ENCODE results near the gene AHCYL1. TPM values are rescaled to one million over a fixed set of nuclear protein-coding genes. Genes with fewer than 3 reads are reported as not detected.

The AHCYL1 gene
- total RNA-seq, 1 experiment from 2014 or later: 89.6 TPM

- no TSS peak for BruUV-seq (replicated peaks)
- no peak overlapping the region for H3K27ac ChIP-seq (ENCODE audit: low read depth, low read length, poor library complexity, severe bottlenecking)
- H3K36me3 ChIP-seq (ENCODE audit: insufficient read depth, low read length, poor library complexity, severe bottlenecking): no peaks in the 10 kb centered on the region
- DNase-seq (ENCODE audit: low spot score): no peak
- no peaks in the 10 kb centered on the region for H3K27me3 ChIP-seq (replicated peaks; ENCODE audit: insufficient read depth, low read depth, low read length, poor library complexity)
- peaks cover 21% of the 10 kb centered on the region for H3K4me1 ChIP-seq (ENCODE audit: insufficient read depth, low read length, poor library complexity, severe bottlenecking)
- no peaks in the 10 kb centered on the region for H3K9me3 ChIP-seq (ENCODE audit: low read depth, low read length, poor library complexity, severe bottlenecking)
- no peak for TF ChIP-seq EZH2 (IDR thresholded peaks at IDR 0.05; ENCODE audit: borderline replicate concordance, low read depth, low read length, poor library complexity, severe bottlenecking)
- TF ChIP-seq, protein P1, sequence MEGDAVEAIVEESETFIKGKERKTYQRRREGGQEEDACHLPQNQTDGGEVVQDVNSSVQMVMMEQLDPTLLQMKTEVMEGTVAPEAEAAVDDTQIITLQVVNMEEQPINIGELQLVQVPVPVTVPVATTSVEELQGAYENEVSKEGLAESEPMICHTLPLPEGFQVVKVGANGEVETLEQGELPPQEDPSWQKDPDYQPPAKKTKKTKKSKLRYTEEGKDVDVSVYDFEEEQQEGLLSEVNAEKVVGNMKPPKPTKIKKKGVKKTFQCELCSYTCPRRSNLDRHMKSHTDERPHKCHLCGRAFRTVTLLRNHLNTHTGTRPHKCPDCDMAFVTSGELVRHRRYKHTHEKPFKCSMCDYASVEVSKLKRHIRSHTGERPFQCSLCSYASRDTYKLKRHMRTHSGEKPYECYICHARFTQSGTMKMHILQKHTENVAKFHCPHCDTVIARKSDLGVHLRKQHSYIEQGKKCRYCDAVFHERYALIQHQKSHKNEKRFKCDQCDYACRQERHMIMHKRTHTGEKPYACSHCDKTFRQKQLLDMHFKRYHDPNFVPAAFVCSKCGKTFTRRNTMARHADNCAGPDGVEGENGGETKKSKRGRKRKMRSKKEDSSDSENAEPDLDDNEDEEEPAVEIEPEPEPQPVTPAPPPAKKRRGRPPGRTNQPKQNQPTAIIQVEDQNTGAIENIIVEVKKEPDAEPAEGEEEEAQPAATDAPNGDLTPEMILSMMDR (conservative IDR thresholded peaks at IDR 0.05; ENCODE audit: low read depth, low read length): no peak
- CTCF ChIA-PET: no interaction called here
- intact Hi-C loops (cut with micrococcal nuclease; ENCODE audit: unreplicated experiment): no loop called here
- H3K4me3 ChIP-seq (ENCODE audit: low read depth, low read length, poor library complexity, severe bottlenecking): no peak overlapping the region
- POLR2A ChIA-PET (ENCODE audit: low non-redundant PET): no interaction called here
Observed at GRCh38 chr1:109993885-109994284, 9.3 kb downstream of the AHCYL1 start.

GRCh38 chr1:109994654-109995053, 10.1 kb downstream of the AHCYL1 start:
- Histone ChIP-seq H3K27ac (ENCODE audit: low read depth, low read length, poor library complexity, severe bottlenecking) (no peak overlapping the region), H3K4me3 (ENCODE audit: low read depth, low read length, poor library complexity, severe bottlenecking) (no peak overlapping the region), H3K4me1 (ENCODE audit: insufficient read depth, low read length, poor library complexity, severe bottlenecking) (peaks cover 17% of the 10 kb centered on the region), H3K36me3 (ENCODE audit: insufficient read depth, low read length, poor library complexity, severe bottlenecking) (no peaks in the 10 kb centered on the region), H3K9me3 (ENCODE audit: low read depth, low read length, poor library complexity, severe bottlenecking) (no peaks in the 10 kb centered on the region), H3K27me3 (replicated peaks; ENCODE audit: insufficient read depth, low read depth, low read length, poor library complexity) (no peaks in the 10 kb centered on the region)
- TF ChIP-seq, protein P1 (conservative IDR thresholded peaks at IDR 0.05; ENCODE audit: low read depth, low read length): no peak
- TF ChIP-seq EZH2 (IDR thresholded peaks at IDR 0.05; ENCODE audit: borderline replicate concordance, low read depth, low read length, poor library complexity, severe bottlenecking): no peak
- intact Hi-C loops (cut with micrococcal nuclease; ENCODE audit: unreplicated experiment): no loop called here
- DNase-seq (ENCODE audit: low spot score): no peak
- no TSS peak for BruUV-seq (replicated peaks)
- ChIA-PET CTCF (no interaction called here), POLR2A (ENCODE audit: low non-redundant PET) (no interaction called here)

DNA sequence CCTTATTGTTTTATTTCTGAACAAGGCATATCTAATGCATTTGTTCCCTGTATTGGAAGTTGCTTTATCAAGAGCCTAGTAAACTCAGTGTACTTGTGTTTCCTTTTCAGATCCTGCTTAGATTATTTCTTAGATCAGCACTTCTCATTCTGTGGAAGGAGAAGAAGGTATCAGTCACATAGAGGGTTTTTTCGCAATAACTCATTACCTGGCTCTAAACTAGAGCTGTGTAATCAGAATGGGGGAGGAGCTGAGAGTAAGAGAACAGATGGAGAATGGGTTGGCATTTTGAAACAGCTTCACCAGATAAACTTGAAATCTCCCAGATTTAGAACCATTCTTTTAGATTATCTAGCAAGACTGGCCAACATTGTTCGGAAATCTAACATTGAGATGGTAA, 11.0 kb downstream of the AHCYL1 start:
- no peak for DNase-seq (ENCODE audit: low spot score)
- H3K27me3 ChIP-seq (replicated peaks; ENCODE audit: insufficient read depth, low read depth, low read length, poor library complexity): no peaks in the 10 kb centered on the region
- H3K9me3 ChIP-seq (ENCODE audit: low read depth, low read length, poor library complexity, severe bottlenecking): no peaks in the 10 kb centered on the region
- BruUV-seq (replicated peaks): no TSS peak
- peaks cover 8% of the 10 kb centered on the region for H3K4me1 ChIP-seq (ENCODE audit: insufficient read depth, low read length, poor library complexity, severe bottlenecking)
- intact Hi-C loops (cut with micrococcal nuclease; ENCODE audit: unreplicated experiment): no loop called here
- H3K36me3 ChIP-seq (ENCODE audit: insufficient read depth, low read length, poor library complexity, severe bottlenecking): no peaks in the 10 kb centered on the region
- no peak overlapping the region for H3K4me3 ChIP-seq (ENCODE audit: low read depth, low read length, poor library complexity, severe bottlenecking)
- H3K27ac ChIP-seq (ENCODE audit: low read depth, low read length, poor library complexity, severe bottlenecking): no peak overlapping the region
- ChIA-PET POLR2A (ENCODE audit: low non-redundant PET) (interaction anchor here (0.7 kb wide), 1 partner anchor 12 kb away, joined by 5 read pairs; no protein-coding TSS in a partner anchor), CTCF (no interaction called here)
- TF ChIP-seq, protein P1 (conservative IDR thresholded peaks at IDR 0.05; ENCODE audit: low read depth, low read length): no peak
- no peak for TF ChIP-seq EZH2 (IDR thresholded peaks at IDR 0.05; ENCODE audit: borderline replicate concordance, low read depth, low read length, poor library complexity, severe bottlenecking)

Measured in A673 (cell line).